ENCODE measurements around the gene CAPN15. TPM values are rescaled to one million over a fixed set of nuclear protein-coding genes. Genes with fewer than 3 reads are reported as not detected.

CAPN15 gene
- total and polyA plus RNA-seq, 4 donors = 14.4 to 64.1 (median 38.9) TPM

DNA sequence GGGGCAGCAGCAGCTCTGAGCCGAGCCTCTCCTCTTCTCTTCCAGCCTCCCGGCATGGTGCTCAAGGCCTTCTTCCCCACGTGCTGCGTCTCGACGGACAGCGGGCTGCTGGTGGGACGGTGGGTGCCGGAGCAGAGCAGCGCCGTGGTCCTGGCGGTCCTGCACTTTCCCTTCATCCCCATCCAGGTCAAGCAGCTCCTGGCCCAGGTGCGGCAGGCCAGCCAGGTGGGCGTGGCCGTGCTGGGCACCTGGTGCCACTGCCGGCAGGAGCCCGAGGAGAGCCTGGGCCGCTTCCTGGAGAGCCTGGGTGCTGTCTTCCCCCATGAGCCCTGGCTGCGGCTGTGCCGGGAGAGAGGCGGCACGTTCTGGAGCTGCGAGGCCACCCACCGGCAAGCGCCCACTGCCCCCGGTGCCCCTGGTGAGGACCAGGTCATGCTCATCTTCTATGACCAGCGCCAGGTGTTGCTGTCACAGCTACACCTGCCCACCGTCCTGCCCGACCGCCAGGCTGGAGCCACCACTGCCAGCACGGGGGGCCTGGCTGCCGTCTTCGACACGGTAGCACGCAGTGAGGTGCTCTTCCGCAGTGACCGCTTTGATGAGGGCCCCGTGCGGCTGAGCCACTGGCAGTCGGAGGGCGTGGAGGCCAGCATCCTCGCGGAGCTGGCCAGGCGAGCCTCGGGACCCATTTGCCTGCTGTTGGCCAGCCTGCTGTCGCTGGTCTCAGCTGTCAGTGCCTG is 46.7 kb downstream of the CAPN15 start:
- Histone ChIP-seq H3K27me3 (ENCODE audit: control insufficient read depth in 3 of 3, insufficient read depth in 3 of 3, low read length in 2 of 3) (no peaks in the 10 kb centered on the region), H3K9me3 (ENCODE audit: control insufficient read depth in 4 of 4, insufficient read depth in 3 of 4, low read length in 3 of 4) (no peaks in the 10 kb centered on the region), H3K4me3 (no peak overlapping the region), H3K36me3 (ENCODE audit: control insufficient read depth in 4 of 4, insufficient read depth in 4 of 4, low read length in 4 of 4) (peaks cover 0 to 29% (median 3%) of the 10 kb centered on the region in 4 donors), H3K9ac (ENCODE audit: insufficient read depth in 1 of 2, low read length in 2 of 2) (no peak overlapping the region), H3K27ac (ENCODE audit: low read depth in 1 of 2, low read length in 1 of 2) (no peak overlapping the region), H3K4me1 (ENCODE audit: control insufficient read depth in 5 of 5, insufficient read depth in 5 of 5, low read length in 5 of 5) (peaks cover 0 to 10% (median 2%) of the 10 kb centered on the region in 5 donors)
- WGBS, 2 donors = 96 to 97% methylated on average over 42 to 46 of the region's 46 CpGs
- no peak for TF ChIP-seq CTCF (IDR thresholded peaks at IDR 0.05; ENCODE audit: control extremely low read depth, extremely low read depth)
- DNase-seq = no peak
- no peak for ATAC-seq (ENCODE audit: insufficient read depth, low FRiP score)

GRCh38 chr16:575354-576196 is 48.1 kb downstream of the CAPN15 start:
- Histone ChIP-seq H3K36me3 (ENCODE audit: control insufficient read depth in 4 of 4, insufficient read depth in 4 of 4, low read length in 4 of 4) (peaks cover 0 to 36% (median 3%) of the 10 kb centered on the region in 4 donors), H3K27me3 (ENCODE audit: control insufficient read depth in 3 of 3, insufficient read depth in 3 of 3, low read length in 2 of 3) (no peaks in the 10 kb centered on the region), H3K9me3 (ENCODE audit: control insufficient read depth in 4 of 4, insufficient read depth in 3 of 4, low read length in 3 of 4) (no peaks in the 10 kb centered on the region), H3K4me3 (no peak overlapping the region), H3K27ac (ENCODE audit: low read depth in 1 of 2, low read length in 1 of 2) (no peak overlapping the region), H3K9ac (ENCODE audit: insufficient read depth in 1 of 2, low read length in 2 of 2) (no peak overlapping the region), H3K4me1 (ENCODE audit: control insufficient read depth in 5 of 5, insufficient read depth in 5 of 5, low read length in 5 of 5) (peaks cover 0 to 7% (median 0%) of the 10 kb centered on the region in 5 donors)
- no peak for DNase-seq
- WGBS, 2 donors = 93 to 95% methylated on average over 34 to 36 of the region's 36 CpGs
- TF ChIP-seq CTCF (IDR thresholded peaks at IDR 0.05; ENCODE audit: control extremely low read depth, extremely low read depth) = no peak
- ATAC-seq (ENCODE audit: insufficient read depth, low FRiP score) = no peak

GRCh38 chr16:576197-576822 is 48.8 kb downstream of the CAPN15 start:
- Histone ChIP-seq H3K27ac (ENCODE audit: low read depth in 1 of 2, low read length in 1 of 2) (no peak overlapping the region), H3K4me3 (no peak overlapping the region), H3K36me3 (ENCODE audit: control insufficient read depth in 4 of 4, insufficient read depth in 4 of 4, low read length in 4 of 4) (peaks cover 0 to 41% (median 3%) of the 10 kb centered on the region in 4 donors), H3K9ac (ENCODE audit: insufficient read depth in 1 of 2, low read length in 2 of 2) (no peak overlapping the region), H3K4me1 (ENCODE audit: control insufficient read depth in 5 of 5, insufficient read depth in 5 of 5, low read length in 5 of 5) (no peaks in the 10 kb centered on the region), H3K27me3 (ENCODE audit: control insufficient read depth in 3 of 3, insufficient read depth in 3 of 3, low read length in 2 of 3) (no peaks in the 10 kb centered on the region), H3K9me3 (ENCODE audit: control insufficient read depth in 4 of 4, insufficient read depth in 3 of 4, low read length in 3 of 4) (no peaks in the 10 kb centered on the region)
- no peak for ATAC-seq (ENCODE audit: insufficient read depth, low FRiP score)
- no peak for DNase-seq
- TF ChIP-seq CTCF (IDR thresholded peaks at IDR 0.05; ENCODE audit: control extremely low read depth, extremely low read depth) = no peak
- 81 to 83% methylated on average over 21 of the region's 21 CpGs for WGBS, 2 donors

Measured in lung (tissue), 12 donors.